Naive thymus-derived CD4-positive, alpha-beta T cell (primary cell): Measurements from ENCODE around the gene CCDC57. TPM values are rescaled to one million over a fixed set of nuclear protein-coding genes. Genes with fewer than 3 reads are reported as not detected.

Source experiments
- ATAC-seq: fragments of 150-1000 bp; cut with Tn5 transposase; 2 replicates; pipeline ENCODE4 v1.10.0; 2021; ENCODE audit warnings: mild to moderate bottlenecking, moderate library complexity
- CTCF ChIA-PET: fragments of 350-600 bp; sonication (Branson Sonifier 250); formaldehyde crosslinking; loops from one replicate; lab custom pipeline; 2021; ENCODE audit warnings: antibody characterized with exemption; lab: Charles Lee
- POLR2A ChIA-PET: fragments of 350-600 bp; sonication (Branson Sonifier 250); formaldehyde crosslinking; loops from one replicate; lab custom pipeline; 2021; ENCODE audit warnings: antibody characterized with exemption, inconsistent platforms; lab: Charles Lee
- DNase-seq, 9 donors: peaks; one replicate each; pipeline versions ENCODE4 v3.0.0 to v3.0.0-alpha.2; 2020 to 2022; ENCODE audit warnings: mixed read lengths in 1 of 9
- H3K27ac ChIP-seq: one replicate; pipeline ENCODE4 v1.7.0; 2013; ENCODE audit warnings: mild to moderate bottlenecking, low read depth, low read length, moderate library complexity
- H3K27me3 ChIP-seq, 2 donors: one replicate each; pipeline ENCODE4 v1.7.0; 2013; ENCODE audit warnings: low read length in 2 of 2, mild to moderate bottlenecking in 2 of 2, moderate library complexity in 2 of 2; ENCODE audit not compliant: control insufficient read depth in 2 of 2, insufficient read depth in 2 of 2
- H3K36me3 ChIP-seq, 3 experiments: 1 replicate in 2 of 3; 2 replicates in 1 of 3; pipeline ENCODE4 v1.7.0; 2013; ENCODE audit warnings: low read length in 3 of 3, mild to moderate bottlenecking in 3 of 3, moderate library complexity in 1 of 3; ENCODE audit not compliant: insufficient read depth in 3 of 3, control insufficient read depth in 2 of 3
- H3K4me1 ChIP-seq, 2 donors: one replicate each; pipeline ENCODE4 v1.7.0; 2013; ENCODE audit warnings: low read length in 2 of 2, mild to moderate bottlenecking in 2 of 2, moderate library complexity in 1 of 2; ENCODE audit not compliant: control insufficient read depth in 2 of 2, insufficient read depth in 2 of 2
- H3K4me3 ChIP-seq: 2 replicates; pipeline ENCODE4 v1.7.0; 2013; ENCODE audit warnings: mild to moderate bottlenecking, low read length
- H3K9me3 ChIP-seq, 3 experiments: 1 replicate in 2 of 3; 2 replicates in 1 of 3; pipeline ENCODE4 v1.7.0; 2013; ENCODE audit warnings: low read length in 3 of 3; ENCODE audit not compliant: control insufficient read depth in 2 of 3
- H3K27ac Mint-ChIP-seq, 9 donors: one replicate each; pipeline ENCODE4 v1.8.0; 2020 to 2022; ENCODE audit warnings: mixed read lengths in 9 of 9, mild to moderate bottlenecking in 8 of 9, moderate library complexity in 5 of 9, inconsistent platforms in 2 of 9
- H3K27me3 Mint-ChIP-seq, 5 donors: one replicate each; pipeline ENCODE4 v1.8.0; 2021 to 2022; ENCODE audit warnings: mixed read lengths in 5 of 5, mild to moderate bottlenecking in 1 of 5
- H3K36me3 Mint-ChIP-seq, 5 donors: one replicate each; pipeline ENCODE4 v1.8.0; 2020 to 2022; ENCODE audit warnings: mixed read lengths in 5 of 5, mild to moderate bottlenecking in 3 of 5, inconsistent platforms in 1 of 5
- H3K4me1 Mint-ChIP-seq, 7 donors: one replicate each; pipeline ENCODE4 v1.8.0; 2020 to 2022; ENCODE audit warnings: mixed read lengths in 7 of 7, mild to moderate bottlenecking in 3 of 7, inconsistent platforms in 1 of 7
- H3K4me3 Mint-ChIP-seq, 10 donors: one replicate each; pipeline ENCODE4 v1.8.0; 2020 to 2022; ENCODE audit warnings: mild to moderate bottlenecking in 10 of 10, mixed read lengths in 10 of 10, moderate library complexity in 6 of 10, inconsistent platforms in 2 of 10
- H3K9me3 Mint-ChIP-seq, 11 donors: one replicate each; pipeline ENCODE4 v1.8.0; 2020 to 2022; ENCODE audit warnings: mixed read lengths in 11 of 11, mild to moderate bottlenecking in 4 of 11, inconsistent platforms in 1 of 11, moderate library complexity in 1 of 11
- intact Hi-C, 2 donors: fragments of 100-400 bp; cut with micrococcal nuclease; formaldehyde crosslinking; loops; one replicate each; pipeline ENCODE4 v1.15.1; 2023
- polyA plus RNA-seq, 2 donors: library from polyadenylated mRNA; unstranded; fragments of 300-500 nt; fragmentation: Illumina TruSeq; gene quantifications; one replicate each; pipeline ENCODE4 v1.2.3, GENCODE V29; 2021
- total RNA-seq, 6 experiments: library from RNA in 5 of 6; stranded (reverse) in 5 of 6; gene quantifications; 1 replicate in 5 of 6; 2 replicates in 1 of 6; pipeline ENCODE4 v1.2.3 and lab custom pipeline; 2021 to 2026

The CCDC57 gene
- total and polyA plus RNA-seq, 7 experiments from 2014 or later: 32.1 to 127 (median 92.1) TPM

DNA sequence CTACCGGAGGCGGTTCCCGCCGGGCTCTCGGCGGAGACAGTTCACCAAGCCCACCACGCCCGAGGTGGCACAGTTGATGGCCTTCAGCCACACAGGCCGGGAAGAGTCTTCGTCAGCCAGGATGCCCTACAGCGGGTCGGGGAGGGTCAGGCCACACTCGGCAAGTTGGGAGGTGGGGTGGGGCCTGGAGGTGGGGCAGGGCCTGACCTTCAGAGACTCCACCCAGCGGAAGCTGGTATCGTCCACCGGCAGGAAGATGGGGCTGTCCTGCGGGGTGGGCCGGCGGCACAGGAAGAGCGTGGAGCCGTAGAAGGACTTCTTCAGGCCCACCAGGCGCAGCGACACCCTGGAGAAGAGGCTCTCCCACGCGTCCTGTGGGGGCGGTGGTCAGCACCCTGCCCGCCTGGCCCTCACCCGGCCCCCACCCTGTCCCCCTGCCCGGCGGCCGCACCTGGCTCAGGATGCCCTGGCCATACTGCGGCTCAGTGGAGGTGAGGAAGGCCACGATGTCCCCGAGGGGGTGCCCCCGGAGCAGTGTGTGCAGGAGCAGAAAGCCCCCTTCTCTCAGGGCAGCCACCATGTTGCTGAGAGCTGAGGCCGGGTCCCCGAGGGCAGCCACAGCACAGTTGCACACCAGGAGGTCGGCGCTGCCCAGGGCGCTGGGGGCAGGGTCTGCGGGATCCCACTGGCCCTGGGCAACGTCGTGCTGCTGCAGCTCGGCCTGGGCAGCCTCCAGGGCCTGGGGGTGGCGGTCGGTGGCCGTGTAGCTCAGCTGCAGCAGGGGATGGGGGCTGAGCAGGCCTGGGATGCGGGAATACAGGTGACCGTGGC is 127.4 kb downstream of the CCDC57 start:
- no peaks in the 10 kb centered on the region for H3K27me3 ChIP-seq
- no peaks in the 10 kb centered on the region for H3K9me3 ChIP-seq
- CTCF ChIA-PET: no interaction called here
- no peak overlapping the region for H3K27ac Mint-ChIP-seq
- H3K36me3 Mint-ChIP-seq: peaks cover 0 to 9% (median 0%) of the 10 kb centered on the region in 5 donors
- no peak overlapping the region for H3K4me3 Mint-ChIP-seq
- H3K4me1 ChIP-seq: no peaks in the 10 kb centered on the region
- intact Hi-C loops: no loop called here
- H3K27me3 Mint-ChIP-seq: no peaks in the 10 kb centered on the region
- no peaks in the 10 kb centered on the region for H3K9me3 Mint-ChIP-seq
- no peak overlapping the region for H3K4me3 ChIP-seq
- DNase-seq (peak in 1 of 9 donors; percentile 9), ATAC-seq (no peak)
- POLR2A ChIA-PET: interaction anchor here (0.5 kb wide), 1 partner anchor 81 kb away, joined by 7 read pairs; no protein-coding TSS in a partner anchor
- H3K4me1 Mint-ChIP-seq: no peaks in the 10 kb centered on the region
- H3K36me3 ChIP-seq: peaks cover 0 to 99% (median 8%) of the 10 kb centered on the region in 3 experiments
- H3K27ac ChIP-seq: no peak overlapping the region

DNA sequence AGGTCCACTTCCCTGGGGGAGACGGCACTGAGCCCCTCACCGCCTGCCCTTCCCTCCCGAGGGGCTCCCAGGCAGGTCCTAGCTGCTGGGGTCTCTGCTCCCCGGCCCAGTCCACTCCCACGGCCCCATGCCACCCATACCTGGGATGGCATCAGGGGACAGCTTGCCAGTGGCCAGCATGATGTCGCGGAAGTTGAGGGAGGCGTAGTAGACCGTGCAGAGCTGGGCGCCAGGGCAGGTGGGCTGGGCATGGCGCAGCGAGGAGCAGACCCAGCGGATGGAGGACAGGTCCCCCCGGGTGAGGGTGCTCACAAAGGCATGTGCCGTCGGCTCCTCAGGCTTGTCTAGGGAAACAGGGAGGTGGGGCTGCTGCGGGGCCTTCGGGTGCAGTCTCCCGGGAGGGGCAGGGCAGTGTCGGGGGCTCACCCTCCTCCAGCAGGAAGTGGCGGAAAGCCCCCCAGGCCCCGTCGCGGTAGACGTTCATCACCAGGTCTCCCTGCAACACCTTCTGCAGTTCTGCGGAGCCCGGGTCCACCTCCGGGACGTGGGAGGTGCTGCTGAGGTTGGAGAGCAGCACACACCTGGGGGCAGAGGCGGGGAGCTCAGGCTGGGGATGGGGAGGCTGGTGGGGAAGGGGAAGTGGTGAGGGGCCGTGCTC is 128.1 kb downstream of the CCDC57 start:
- CTCF ChIA-PET: no interaction called here
- H3K9me3 ChIP-seq: no peaks in the 10 kb centered on the region

GRCh38 chr17:82083533-82084359 is 128.9 kb downstream of the CCDC57 start:
- H3K4me1 ChIP-seq: no peaks in the 10 kb centered on the region
- H3K4me3 Mint-ChIP-seq: no peak overlapping the region
- no peaks in the 10 kb centered on the region for H3K4me1 Mint-ChIP-seq
- ChIA-PET POLR2A (no interaction called here), CTCF (no interaction called here)
- no peaks in the 10 kb centered on the region for H3K27me3 ChIP-seq
- no peaks in the 10 kb centered on the region for H3K27me3 Mint-ChIP-seq
- no peak overlapping the region for H3K4me3 ChIP-seq
- H3K27ac ChIP-seq: no peak overlapping the region
- H3K27ac Mint-ChIP-seq: peak overlapping the region in 1 of 9 donors; percentile 14
- no peaks in the 10 kb centered on the region for H3K9me3 Mint-ChIP-seq
- intact Hi-C loops: no loop called here
- ATAC-seq (no peak), DNase-seq (no peak)
- no peaks in the 10 kb centered on the region for H3K9me3 ChIP-seq
- H3K36me3 Mint-ChIP-seq: peaks cover 0 to 17% (median 0%) of the 10 kb centered on the region in 5 donors
- H3K36me3 ChIP-seq: peaks cover 0 to 97% (median 5%) of the 10 kb centered on the region in 3 experiments

More for the DNA sequence above, 128.1 kb downstream of the CCDC57 start:
- Mint-ChIP-seq H3K4me3 (no peak overlapping the region), H3K27me3 (no peaks in the 10 kb centered on the region), H3K27ac (no peak overlapping the region), H3K4me1 (no peaks in the 10 kb centered on the region), H3K36me3 (peaks cover 0 to 13% (median 0%) of the 10 kb centered on the region in 5 donors), H3K9me3 (no peaks in the 10 kb centered on the region)
- intact Hi-C loops: no loop called here
- H3K27ac ChIP-seq: no peak overlapping the region
- H3K36me3 ChIP-seq: peaks cover 0 to 99% (median 8%) of the 10 kb centered on the region in 3 experiments
- H3K4me3 ChIP-seq: no peak overlapping the region
- H3K27me3 ChIP-seq: no peaks in the 10 kb centered on the region
- ATAC-seq (no peak), DNase-seq (peak in 1 of 9 donors; percentile 16)
- POLR2A ChIA-PET: interaction anchor here (0.5 kb wide), 1 partner anchor 82 kb away, joined by 7 read pairs; no protein-coding TSS in a partner anchor
- H3K4me1 ChIP-seq: no peaks in the 10 kb centered on the region

DNA sequence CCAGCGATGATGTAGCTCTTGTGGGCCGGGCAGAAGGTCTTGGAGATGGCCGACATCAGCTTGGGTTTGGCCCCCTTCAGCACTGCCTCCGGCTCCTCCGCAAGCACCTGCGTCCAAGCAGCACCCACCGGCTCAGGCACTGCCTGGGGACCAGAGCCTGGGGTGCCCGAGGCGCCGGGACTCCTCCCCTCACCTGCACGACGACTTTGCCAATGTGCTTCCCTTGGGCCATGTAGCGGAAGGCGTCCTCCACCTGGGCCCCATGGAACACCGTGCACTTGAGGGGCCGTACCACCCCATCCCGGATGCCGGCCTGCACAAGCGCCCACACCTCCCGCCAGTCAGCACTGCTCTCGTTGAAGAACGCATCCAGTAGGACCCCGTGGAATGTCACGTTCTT is 129.6 kb downstream of the CCDC57 start:
- ATAC-seq (no peak), DNase-seq (no peak)
- H3K27ac Mint-ChIP-seq: no peak overlapping the region
- H3K4me1 Mint-ChIP-seq: no peaks in the 10 kb centered on the region
- no peaks in the 10 kb centered on the region for H3K27me3 Mint-ChIP-seq
- H3K27ac ChIP-seq: no peak overlapping the region
- no peak overlapping the region for H3K4me3 ChIP-seq
- peaks cover 0 to 14% (median 0%) of the 10 kb centered on the region in 5 donors for H3K36me3 Mint-ChIP-seq
- no peaks in the 10 kb centered on the region for H3K9me3 Mint-ChIP-seq
- ChIA-PET POLR2A (no interaction called here), CTCF (no interaction called here)
- no peaks in the 10 kb centered on the region for H3K27me3 ChIP-seq
- H3K9me3 ChIP-seq: no peaks in the 10 kb centered on the region
- intact Hi-C loops: no loop called here
- peaks cover 0 to 95% (median 4%) of the 10 kb centered on the region in 3 experiments for H3K36me3 ChIP-seq
- no peak overlapping the region for H3K4me3 Mint-ChIP-seq
- H3K4me1 ChIP-seq: no peaks in the 10 kb centered on the region

DNA sequence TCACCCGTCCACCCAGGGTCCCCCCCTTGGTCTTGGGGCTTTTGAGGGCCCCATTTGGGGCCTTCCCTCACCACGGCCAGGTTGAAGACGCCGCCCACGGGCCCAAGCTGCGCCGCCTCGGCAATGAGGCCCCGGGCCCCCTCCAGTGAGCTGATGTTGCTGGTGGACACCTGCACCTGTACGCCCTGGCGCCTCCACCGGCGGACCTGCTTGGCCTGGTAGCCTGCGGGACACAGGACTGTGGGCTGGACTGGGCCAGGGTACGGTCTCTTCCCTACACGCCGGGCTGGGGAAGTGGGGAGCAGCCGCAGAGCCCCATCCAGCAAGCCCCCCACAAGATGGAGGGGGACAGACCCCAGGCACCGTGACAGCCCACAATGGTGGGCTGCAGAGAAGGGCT is 130.2 kb downstream of the CCDC57 start:
- no peak overlapping the region for H3K4me3 Mint-ChIP-seq
- Histone ChIP-seq H3K27ac (no peak overlapping the region), H3K27me3 (no peaks in the 10 kb centered on the region), H3K9me3 (no peaks in the 10 kb centered on the region), H3K4me3 (no peak overlapping the region), H3K36me3 (peaks cover 0 to 91% (median 4%) of the 10 kb centered on the region in 3 experiments), H3K4me1 (no peaks in the 10 kb centered on the region)
- no peaks in the 10 kb centered on the region for H3K27me3 Mint-ChIP-seq
- H3K27ac Mint-ChIP-seq: no peak overlapping the region
- H3K36me3 Mint-ChIP-seq: peaks cover 0 to 14% (median 0%) of the 10 kb centered on the region in 5 donors
- ATAC-seq: no peak
- no peak for DNase-seq
- ChIA-PET POLR2A (no interaction called here), CTCF (no interaction called here)
- H3K4me1 Mint-ChIP-seq: no peaks in the 10 kb centered on the region
- no peaks in the 10 kb centered on the region for H3K9me3 Mint-ChIP-seq
- intact Hi-C loops: no loop called here

- peaks cover 0 to 86% (median 4%) of the 10 kb centered on the region in 3 experiments for H3K36me3 ChIP-seq
- intact Hi-C loops: no loop called here
Observed at GRCh38 chr17:82081966-82082365, 130.7 kb downstream of the CCDC57 start.

More at GRCh38 chr17:82081966-82082365, 130.7 kb downstream of the CCDC57 start:
- Mint-ChIP-seq H3K27ac (no peak overlapping the region), H3K27me3 (no peaks in the 10 kb centered on the region), H3K36me3 (peaks cover 0 to 14% (median 0%) of the 10 kb centered on the region in 5 donors), H3K4me1 (no peaks in the 10 kb centered on the region), H3K4me3 (no peak overlapping the region), H3K9me3 (no peaks in the 10 kb centered on the region)
- ATAC-seq: no peak
- CTCF ChIA-PET: no interaction called here
- Histone ChIP-seq H3K27ac (no peak overlapping the region), H3K9me3 (no peaks in the 10 kb centered on the region), H3K4me3 (no peak overlapping the region), H3K4me1 (no peaks in the 10 kb centered on the region), H3K27me3 (no peaks in the 10 kb centered on the region)
- POLR2A ChIA-PET: no interaction called here
- DNase-seq: no peak
